H1 (cell line): ENCODE data around the gene CDCA4. TPM values are rescaled to one million over a fixed set of nuclear protein-coding genes. Genes with fewer than 3 reads are reported as not detected.

ENCODE experiments used
- CTCF ChIA-PET: fragments of 300-600 bp; sonication (Branson Sonifier 250); formaldehyde crosslinking; loops from one replicate; lab custom pipeline; 2021; ENCODE audit not compliant: partially characterized antibody; lab: Charles Lee
- POLR2A ChIA-PET: fragments of 300-600 bp; sonication (Branson Sonifier 250); formaldehyde crosslinking; loops from one replicate; lab custom pipeline; 2021; ENCODE audit warnings: inconsistent platforms; ENCODE audit not compliant: partially characterized antibody; lab: Charles Lee
- DNase-seq, 2 experiments: peaks; one replicate each; pipeline versions ENCODE4 v3.0.0 to v3.0.0-alpha.2; 2010 to 2022; ENCODE audit warnings: low spot score in 2 of 2, low read depth in 1 of 2, mixed read lengths in 1 of 2
- FAIRE-seq: peaks from 2 replicates; lab custom pipeline; 2011; peaks lifted over from hg19 to GRCh38; lab: Jason Lieb, UNC
- H2AFZ ChIP-seq: 2 replicates; pipeline ENCODE4 v1.8.1; 2012; ENCODE audit warnings: low read length, inconsistent platforms
- H2AK5ac ChIP-seq: 2 replicates; pipeline ENCODE4 v1.6.1; 2013; ENCODE audit warnings: low read depth, low read length
- H2BK120ac ChIP-seq: replicated peaks from 2 replicates; pipeline ENCODE3; 2013; ENCODE audit warnings: low read depth, low read length, inconsistent platforms
- H2BK12ac ChIP-seq: 2 replicates; pipeline ENCODE4 v1.6.1; 2013; ENCODE audit warnings: low read depth, low read length
- H2BK15ac ChIP-seq: 2 replicates; pipeline ENCODE4 v1.6.1; 2013; ENCODE audit warnings: low read length
- H2BK20ac ChIP-seq: 2 replicates; pipeline ENCODE4 v1.6.1; 2013; ENCODE audit warnings: low read length
- H2BK5ac ChIP-seq: 2 replicates; pipeline ENCODE4 v1.6.1; 2013; ENCODE audit warnings: low read depth, low read length
- H3K14ac ChIP-seq: 2 replicates; pipeline ENCODE4 v1.6.1; 2013; ENCODE audit warnings: inconsistent platforms; ENCODE audit not compliant: insufficient read length
- H3K18ac ChIP-seq: 2 replicates; pipeline ENCODE4 v1.6.1; 2013; ENCODE audit warnings: low read length; ENCODE audit errors: extremely low read depth
- H3K23ac ChIP-seq: 2 replicates; pipeline ENCODE4 v1.6.1; 2013; ENCODE audit warnings: inconsistent platforms; ENCODE audit not compliant: insufficient read length
- H3K23me2 ChIP-seq: 2 replicates; pipeline ENCODE4 v1.6.1; 2013; ENCODE audit warnings: low read depth, low read length
- H3K27ac ChIP-seq: 2 replicates; pipeline ENCODE4 v1.6.1; 2011; ENCODE audit warnings: low read depth, low read length, inconsistent platforms
- H3K27me3 ChIP-seq, 4 experiments: replicated peaks in 1 of 4; 1 replicate in 1 of 4; 2 replicates in 3 of 4; pipeline versions ENCODE4 v1.6.1 to v1.8.1; 2011 to 2013; ENCODE audit warnings: low read length in 3 of 4, mild to moderate bottlenecking in 3 of 4, inconsistent platforms in 2 of 4, mixed read lengths in 2 of 4, moderate library complexity in 1 of 4; ENCODE audit not compliant: control insufficient read depth in 3 of 4, insufficient read depth in 3 of 4; ENCODE audit errors: extremely low read depth in 1 of 4
- H3K36me3 ChIP-seq, 4 experiments: 2 replicates each; pipeline versions ENCODE4 v1.6.1 to v1.8.1; 2011 to 2013; ENCODE audit warnings: mild to moderate bottlenecking in 4 of 4, low read length in 3 of 4, moderate library complexity in 2 of 4, control low read depth in 1 of 4, inconsistent platforms in 1 of 4; ENCODE audit not compliant: insufficient read depth in 4 of 4, control insufficient read depth in 2 of 4
- H3K4ac ChIP-seq: replicated peaks from 2 replicates; pipeline ENCODE3; 2013; ENCODE audit warnings: low read length, low read depth, mixed read lengths, inconsistent platforms; ENCODE audit not compliant: insufficient read length
- H3K4me1 ChIP-seq, 4 experiments: replicated peaks in 1 of 4; 1 replicate in 1 of 4; 2 replicates in 3 of 4; pipeline versions ENCODE4 v1.6.1 to v1.8.1; 2011 to 2013; ENCODE audit warnings: low read length in 3 of 4, inconsistent platforms in 2 of 4, mixed read lengths in 1 of 4; ENCODE audit not compliant: insufficient read depth in 4 of 4, control insufficient read depth in 3 of 4
- H3K4me2 ChIP-seq, 2 experiments: 2 replicates each; pipeline versions ENCODE4 v1.6.1 to v1.8.1; 2011 to 2013; ENCODE audit warnings: low read depth in 2 of 2, low read length in 2 of 2, control low read depth in 1 of 2, inconsistent platforms in 1 of 2, mild to moderate bottlenecking in 1 of 2; ENCODE audit not compliant: insufficient read depth in 1 of 2
- H3K4me3 ChIP-seq, 4 experiments: fragments of 200-600, 300-600 bp in 1 of 4; sonication (generic), shearing (Covaris generic), sonication (Bioruptor Twin) in 1 of 4; 2 replicates each; pipeline versions ENCODE4 v1.5.1 to v1.8.1; 2011 to 2016; ENCODE audit warnings: low read length in 4 of 4, low read depth in 3 of 4, control low read depth in 2 of 4, inconsistent platforms in 2 of 4, mild to moderate bottlenecking in 2 of 4, mixed read lengths in 1 of 4, moderate library complexity in 1 of 4; ENCODE audit not compliant: insufficient read depth in 2 of 4; ENCODE audit errors: extremely low read depth in 1 of 4
- H3K56ac ChIP-seq: replicated peaks from 2 replicates; pipeline ENCODE3; 2013; ENCODE audit warnings: low read depth, mild to moderate bottlenecking, mixed read lengths, low read length, inconsistent platforms; ENCODE audit not compliant: insufficient read length
- H3K79me1 ChIP-seq: 2 replicates; pipeline ENCODE4 v1.6.1; 2013; ENCODE audit warnings: low read depth, low read length, control low read depth
- H3K79me2 ChIP-seq, 2 experiments: 2 replicates each; pipeline versions ENCODE4 v1.6.1 to v1.8.1; 2012 to 2013; ENCODE audit warnings: low read length in 2 of 2, mild to moderate bottlenecking in 2 of 2, inconsistent platforms in 1 of 2; ENCODE audit not compliant: insufficient read depth in 2 of 2, control insufficient read depth in 1 of 2
- H3K9ac ChIP-seq, 4 experiments: replicated peaks in 1 of 4; 1 replicate in 1 of 4; 2 replicates in 3 of 4; pipeline versions ENCODE4 v1.6.1 to v1.8.1; 2011 to 2013; ENCODE audit warnings: low read depth in 3 of 4, low read length in 3 of 4, control low read depth in 2 of 4, mild to moderate bottlenecking in 2 of 4, moderate library complexity in 2 of 4, inconsistent platforms in 1 of 4; ENCODE audit errors: extremely low read depth in 1 of 4
- H3K9me3 ChIP-seq, 2 experiments: 2 replicates each; pipeline versions ENCODE4 v1.6.1 to v1.8.1; 2012 to 2013; ENCODE audit warnings: mild to moderate bottlenecking in 2 of 2, moderate library complexity in 2 of 2, control low read depth in 1 of 2, inconsistent platforms in 1 of 2, low read depth in 1 of 2, low read length in 1 of 2, mixed read lengths in 1 of 2; ENCODE audit not compliant: insufficient read depth in 2 of 2
- H4K20me1 ChIP-seq, 2 experiments: replicated peaks in 1 of 2; 2 replicates each; pipeline versions ENCODE3 to v1.8.1; 2011 to 2013; ENCODE audit warnings: inconsistent platforms in 2 of 2, low read length in 2 of 2, mild to moderate bottlenecking in 1 of 2; ENCODE audit not compliant: insufficient read depth in 2 of 2, control insufficient read depth in 1 of 2
- H4K5ac ChIP-seq: 2 replicates; pipeline ENCODE4 v1.6.1; 2013; ENCODE audit warnings: low read length, low read depth, mixed read lengths, inconsistent platforms; ENCODE audit not compliant: insufficient read length
- H4K8ac ChIP-seq: 2 replicates; pipeline ENCODE4 v1.8.0; 2013; ENCODE audit warnings: mild to moderate bottlenecking, moderate library complexity, low read length, inconsistent platforms; ENCODE audit not compliant: insufficient read depth; ENCODE audit errors: extremely low read depth
- H4K91ac ChIP-seq: replicated peaks from 2 replicates; pipeline ENCODE3; 2013; ENCODE audit warnings: low read length, mixed read lengths, inconsistent platforms; ENCODE audit not compliant: insufficient read length
- BCL11A ChIP-seq, 2 experiments: IDR thresholded peaks; one replicate each; pipeline ENCODE4 v1.6.1; 2011; ENCODE audit warnings: low read depth in 2 of 2, low read length in 2 of 2, mild to moderate bottlenecking in 2 of 2
- CHD1 ChIP-seq: IDR thresholded peaks from 2 replicates; pipeline ENCODE4 v1.6.1; 2012; ENCODE audit warnings: low read depth, low read length, improper control_type of control experiment
- KDM1A ChIP-seq: fragments of 200-600, 300-600 bp; sonication (generic); IDR thresholded peaks from 2 replicates; pipeline ENCODE4 v1.7.1; 2016; ENCODE audit warnings: mild to moderate bottlenecking, low read length, borderline replicate concordance
- KDM4A ChIP-seq: IDR thresholded peaks from one replicate; pipeline ENCODE4 v1.7.1; 2012; ENCODE audit warnings: low read depth, mild to moderate bottlenecking, moderate library complexity, low read length, inconsistent platforms; ENCODE audit not compliant: severe bottlenecking
- NRF1 ChIP-seq: IDR thresholded peaks from 2 replicates; pipeline ENCODE4 v1.6.1; 2011; ENCODE audit warnings: mild to moderate bottlenecking, low read depth, low read length, improper control_type of control experiment
- RBBP5 ChIP-seq: IDR thresholded peaks from 2 replicates; pipeline ENCODE4 v1.7.1; 2012; ENCODE audit warnings: low read depth, mild to moderate bottlenecking, inconsistent platforms, low read length, moderate library complexity, borderline replicate concordance
- RFX5 ChIP-seq: IDR thresholded peaks from 2 replicates; pipeline ENCODE4 v1.6.1; 2011; ENCODE audit warnings: low read depth, low read length, improper control_type of control experiment, borderline replicate concordance
- ZNF274 ChIP-seq: IDR thresholded peaks from 2 replicates; pipeline ENCODE4 v1.7.0; 2012; ENCODE audit warnings: low read length, borderline replicate concordance; ENCODE audit errors: extremely low read depth
- WGBS, 2 experiments: shearing (Covaris generic) in 1 of 2; methylation state at CpG; one replicate each; pipeline versions ENCODE4 v1.1.6 to v1.1.7; 2013 to 2015; ENCODE audit warnings: low lambda C conversion rate in 2 of 2, mixed read lengths in 2 of 2, inconsistent platforms in 1 of 2, low coverage in 1 of 2, missing lambda C conversion rate in 1 of 2; ENCODE audit not compliant: insufficient replicate concordance in 2 of 2, insufficient coverage in 1 of 2, insufficient read length in 1 of 2; ENCODE audit errors: extremely low coverage in 1 of 2, missing lambda C conversion rate in 1 of 2; 5-methylcytosine and 5-hydroxymethylcytosine counted together
- polyA plus RNA-seq, 7 experiments: library from polyadenylated mRNA; depleted of rRNA in 3 of 7; stranded (reverse) in 5 of 7; unstranded in 2 of 7; fragments of >200 nt in 5 of 7; fragments of 200-250 nt in 2 of 7; gene quantifications; 1 replicate in 5 of 7; 2 replicates in 1 of 7; 4 replicates in 1 of 7; pipeline versions ENCODE4 v1.2.1 to v1.2.3, GENCODE V29; 2011 to 2013; ENCODE audit warnings: missing spikeins in 2 of 7, mixed read lengths in 2 of 7
- total RNA-seq: library from RNA; stranded (reverse); fragmentation: NEBNext Ultra II Directional; extraction: Animal tissue kit (Norgen Biotek cat#: 25700); gene quantifications from 2 replicates; pipeline ENCODE4 v1.2.1, GENCODE V29; 2021
- TF ChIP-seq, protein P1 (sequence below), 3 experiments: IDR thresholded peaks; 1 replicate in 2 of 3; 2 replicates in 1 of 3; pipeline versions ENCODE4 v1.5.1 to v1.6.1; 2011; ENCODE audit warnings: low read length in 3 of 3, mild to moderate bottlenecking in 3 of 3, inconsistent platforms in 2 of 3, low read depth in 1 of 3, moderate library complexity in 1 of 3; ENCODE audit not compliant: insufficient read depth in 1 of 3; ENCODE audit errors: control extremely low read depth in 1 of 3

Gene CDCA4
- total and polyA plus RNA-seq, 2 of the 8 experiments (the other 6 are each of a cell fraction or from before 2014, with no cell fraction given), result 49.9 to 62.4 TPM

DNA sequence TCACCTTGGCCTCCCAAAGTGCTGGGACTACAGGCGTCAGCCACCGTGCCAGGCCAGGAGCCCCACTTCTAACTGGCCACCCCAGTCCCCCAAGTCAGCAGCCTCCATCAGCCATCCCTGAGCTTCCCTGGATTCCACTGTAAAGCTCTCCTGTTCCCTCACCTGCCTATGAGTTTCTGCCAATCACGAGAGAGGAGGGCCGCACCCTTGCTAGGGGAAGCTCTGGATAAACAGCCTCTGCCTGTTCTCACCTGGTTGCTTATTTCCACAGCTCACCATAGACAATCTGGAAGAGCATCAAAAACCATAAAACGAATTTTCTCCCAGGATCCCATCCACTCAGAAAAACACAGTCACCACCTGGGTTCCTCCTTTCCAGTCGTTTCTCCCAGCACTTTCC, 5.0 kb downstream of the CDCA4 start:
- Histone ChIP-seq H3K9me3 (no peaks in the 10 kb centered on the region), H4K91ac (no peak overlapping the region), H3K27me3 (no peaks in the 10 kb centered on the region), H2BK15ac (no peak overlapping the region), H4K5ac (no peak overlapping the region), H2BK120ac (no peak overlapping the region), H3K4ac (no peak overlapping the region), H3K4me2 (peak overlapping the region in 1 of 2 experiments; percentile 54; a peak in 1 of 4 replicates), H3K79me2 (peaks cover 75 to 95% of the 10 kb centered on the region in 2 experiments), H3K79me1 (peaks cover 20% of the 10 kb centered on the region), H3K14ac (no peak overlapping the region), H4K8ac (no peak overlapping the region), H2AFZ (no peak overlapping the region), H3K56ac (no peak overlapping the region), H3K4me1 (peaks cover 4 to 17% (median 12%) of the 10 kb centered on the region in 4 experiments; a peak in 6 of 7 replicates), H3K9ac (no peak overlapping the region), H2AK5ac (no peak overlapping the region), H3K4me3 (no peak overlapping the region), H2BK20ac (no peak overlapping the region), H3K27ac (no peak overlapping the region), H3K23me2 (peaks cover 13% of the 10 kb centered on the region), H4K20me1 (peaks cover 51 to 74% of the 10 kb centered on the region in 2 experiments), H3K18ac (no peak overlapping the region), H2BK5ac (no peak overlapping the region), H2BK12ac (no peak overlapping the region), H3K23ac (no peak overlapping the region), H3K36me3 (peaks cover under 1 to 22% (median 9%) of the 10 kb centered on the region in 4 experiments; a peak in 6 of 8 replicates)
- POLR2A ChIA-PET, result interaction anchor here (1.0 to 1.8 kb wide), 3 partner anchors 10 to 61 kb away, joined by 3 to 10 read pairs (median 4); no protein-coding TSS in a partner anchor
- TF ChIP-seq, protein P1, sequence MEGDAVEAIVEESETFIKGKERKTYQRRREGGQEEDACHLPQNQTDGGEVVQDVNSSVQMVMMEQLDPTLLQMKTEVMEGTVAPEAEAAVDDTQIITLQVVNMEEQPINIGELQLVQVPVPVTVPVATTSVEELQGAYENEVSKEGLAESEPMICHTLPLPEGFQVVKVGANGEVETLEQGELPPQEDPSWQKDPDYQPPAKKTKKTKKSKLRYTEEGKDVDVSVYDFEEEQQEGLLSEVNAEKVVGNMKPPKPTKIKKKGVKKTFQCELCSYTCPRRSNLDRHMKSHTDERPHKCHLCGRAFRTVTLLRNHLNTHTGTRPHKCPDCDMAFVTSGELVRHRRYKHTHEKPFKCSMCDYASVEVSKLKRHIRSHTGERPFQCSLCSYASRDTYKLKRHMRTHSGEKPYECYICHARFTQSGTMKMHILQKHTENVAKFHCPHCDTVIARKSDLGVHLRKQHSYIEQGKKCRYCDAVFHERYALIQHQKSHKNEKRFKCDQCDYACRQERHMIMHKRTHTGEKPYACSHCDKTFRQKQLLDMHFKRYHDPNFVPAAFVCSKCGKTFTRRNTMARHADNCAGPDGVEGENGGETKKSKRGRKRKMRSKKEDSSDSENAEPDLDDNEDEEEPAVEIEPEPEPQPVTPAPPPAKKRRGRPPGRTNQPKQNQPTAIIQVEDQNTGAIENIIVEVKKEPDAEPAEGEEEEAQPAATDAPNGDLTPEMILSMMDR (IDR thresholded peaks at IDR 0.05; ENCODE audit: control extremely low read depth in 1 of 3, insufficient read depth in 1 of 3, low read depth in 1 of 3, low read length in 3 of 3), result no peak
- TF ChIP-seq NRF1 (no peak), ZNF274 (no peak), CHD1 (no peak), RBBP5 (no peak), KDM1A (no peak), BCL11A (IDR thresholded peaks at IDR 0.05; ENCODE audit: low read depth in 2 of 2, low read length in 2 of 2) (no peak), RFX5 (no peak), KDM4A (no peak)
- no peak for DNase-seq
- FAIRE-seq, result no peak
- 66% methylated on average over 6 of the region's 6 CpGs; no CpG with 5 or more reads in 1 of the 2 experiments for WGBS, 2 experiments
- CTCF ChIA-PET, result interaction anchor here (0.9 to 1.9 kb wide), 11 partner anchors 11 to 149 kb away, joined by 3 to 6 read pairs (median 4); no protein-coding TSS in a partner anchor
